Epithelial cell of esophagus (primary cell): ENCODE measurements around the gene LIN37.

ENCODE experiments used
- DNase-seq: peaks from one replicate; pipeline ENCODE4 v3.0.0; 2010; ENCODE audit warnings: low read depth
- H3K4me3 ChIP-seq: 2 replicates; pipeline ENCODE4 v1.5.1; 2011; ENCODE audit warnings: mild to moderate bottlenecking, low read length, control low read depth
- CTCF ChIP-seq: IDR thresholded peaks from 2 replicates; pipeline ENCODE4 v1.5.1; 2011; ENCODE audit warnings: low read depth, mild to moderate bottlenecking, low read length, control low read depth, inconsistent platforms; ENCODE audit not compliant: insufficient read depth; ENCODE audit errors: missing control alignments

The LIN37 gene

GRCh38 chr19:35748106-35749020 is at the start of gene LIN37:
LIN37 (plus strand) TSS chr19:35748576; CDS start chr19:35748725, 149 bp downstream.
- TF ChIP-seq CTCF: no peak
- peak; percentile 99 for DNase-seq
- H3K4me3 ChIP-seq: peak within 1 kb of the TSS; percentile 99

GRCh38 chr19:35702223-35703012 is 46.0 kb upstream of the LIN37 start:
- no peak for TF ChIP-seq CTCF
- peak overlapping the region; percentile 70 for H3K4me3 ChIP-seq
- peak; percentile 99 for DNase-seq

- DNase-seq: no peak
- no peak for TF ChIP-seq CTCF
- no peak overlapping the region for H3K4me3 ChIP-seq
Observed at GRCh38 chr19:35703343-35703742, 45.0 kb upstream of the LIN37 start.

- peak; percentile 70 for DNase-seq
- H3K4me3 ChIP-seq: no peak within 1 kb of the TSS
- no peak for TF ChIP-seq CTCF
Observed at GRCh38 chr19:35704218-35704617, 44.2 kb upstream of the LIN37 start, which contains the start of gene ZBTB32. ZBTB32 (plus strand) TSS chr19:35704558; CDS start chr19:35714627, 10,069 bp downstream.

- TF ChIP-seq CTCF: no peak
- peak; percentile 54 for DNase-seq
- H3K4me3 ChIP-seq: no peak overlapping the region
Observed at GRCh38 chr19:35708391-35708790, 40.0 kb upstream of the LIN37 start.

GRCh38 chr19:35710784-35711723 is 37.3 kb upstream of the LIN37 start:
- DNase-seq: no peak

More at GRCh38 chr19:35710784-35711723, 37.3 kb upstream of the LIN37 start:
- no peak for TF ChIP-seq CTCF
- no peak overlapping the region for H3K4me3 ChIP-seq
